ENCODE data around the gene DLG1.

The DLG1 gene

DNA sequence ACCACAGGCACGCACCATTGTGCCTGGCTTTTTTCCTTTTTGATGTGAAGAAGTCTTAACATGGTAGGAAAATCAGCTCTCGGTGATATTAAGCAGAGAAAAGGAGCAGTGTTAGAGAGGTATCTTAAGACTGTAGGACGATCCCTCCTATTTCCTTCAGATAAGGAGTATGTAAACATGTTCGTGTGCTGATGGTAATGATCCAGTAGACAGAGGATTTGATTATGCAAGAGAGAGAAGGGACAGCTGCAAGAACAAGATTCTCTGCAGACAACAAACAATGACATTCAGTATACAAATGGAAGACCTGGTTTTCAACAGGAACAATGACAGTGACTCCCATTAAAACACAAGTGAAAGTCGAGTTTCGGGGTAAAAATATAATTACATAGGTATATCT lies 173.7 kb downstream of the DLG1 start:
- Mint-ChIP-seq H3K36me3 (peaks cover 18% of the 10 kb centered on the region), H3K27ac (no peak overlapping the region), H3K9me3 (no peaks in the 10 kb centered on the region), H3K27me3 (no peaks in the 10 kb centered on the region), H3K4me3 (no peak overlapping the region), H3K4me1 (peaks cover 5% of the 10 kb centered on the region)

DNA sequence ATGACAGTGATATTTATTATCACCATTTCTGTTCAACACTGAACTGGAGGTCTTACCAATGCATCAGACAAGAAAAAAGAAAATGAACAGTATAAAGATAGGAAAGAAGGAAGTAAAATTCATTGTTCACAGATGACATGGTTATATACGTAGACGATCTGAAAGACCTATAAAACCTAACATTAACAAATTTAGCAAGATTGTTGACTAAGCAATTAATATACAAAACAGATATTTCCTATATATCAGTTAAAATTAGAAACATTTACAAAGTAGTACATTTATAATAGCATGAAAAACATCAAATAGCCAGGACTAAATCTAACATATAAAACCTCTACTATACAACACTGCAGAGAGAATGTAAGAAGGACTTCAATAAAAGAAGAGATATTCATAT lies 176.0 kb downstream of the DLG1 start:
- H3K27ac Mint-ChIP-seq = no peak overlapping the region
- no peaks in the 10 kb centered on the region for H3K9me3 Mint-ChIP-seq
- H3K36me3 Mint-ChIP-seq = peaks cover 11% of the 10 kb centered on the region
- no peaks in the 10 kb centered on the region for H3K27me3 Mint-ChIP-seq
- H3K4me3 Mint-ChIP-seq = no peak overlapping the region
- peaks cover under 1% of the 10 kb centered on the region for H3K4me1 Mint-ChIP-seq

DNA sequence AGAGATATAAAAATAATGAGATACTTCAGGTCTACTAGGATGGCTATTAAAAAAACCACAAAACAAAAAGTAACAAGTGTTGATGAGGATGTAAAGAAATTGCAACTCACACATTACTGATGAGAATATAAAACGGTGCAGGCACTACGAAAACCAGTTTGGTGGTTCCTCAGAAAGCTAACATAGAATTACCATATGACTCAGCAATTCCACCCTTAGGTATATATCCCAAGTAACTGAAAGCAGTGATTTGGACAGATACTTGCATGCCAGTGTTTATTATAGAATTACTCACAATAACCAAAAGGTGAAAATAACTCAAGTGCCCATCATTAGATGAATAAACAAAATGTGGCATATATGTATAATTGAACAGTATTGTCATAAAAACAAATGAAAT lies 181.3 kb downstream of the DLG1 start:
- Mint-ChIP-seq H3K36me3 (peaks cover 19% of the 10 kb centered on the region), H3K4me1 (peaks cover 7% of the 10 kb centered on the region), H3K27me3 (no peaks in the 10 kb centered on the region), H3K9me3 (no peaks in the 10 kb centered on the region), H3K4me3 (no peak overlapping the region), H3K27ac (no peak overlapping the region)

DNA sequence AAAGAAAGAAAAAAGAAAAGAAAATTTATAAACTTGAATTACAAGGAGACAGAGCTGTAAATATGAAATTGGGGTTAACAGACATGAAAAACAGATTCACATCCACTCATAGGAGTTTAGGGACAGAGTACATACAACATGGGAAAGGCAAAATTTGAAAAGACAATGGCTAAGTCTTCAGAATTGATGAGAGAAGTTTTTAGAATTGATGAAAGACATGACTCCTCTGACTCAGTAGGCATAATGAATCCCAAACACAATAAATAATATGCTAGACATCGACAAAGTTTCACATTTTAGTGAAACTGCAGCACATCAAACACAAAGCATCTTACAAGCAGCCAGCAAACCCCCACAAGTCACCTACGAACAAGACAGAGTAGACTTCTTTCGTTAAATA lies 184.4 kb downstream of the DLG1 start:
- no peak overlapping the region for H3K4me3 Mint-ChIP-seq
- H3K27me3 Mint-ChIP-seq = no peaks in the 10 kb centered on the region
- H3K4me1 Mint-ChIP-seq = peaks cover 7% of the 10 kb centered on the region
- H3K36me3 Mint-ChIP-seq = peaks cover 42% of the 10 kb centered on the region
- peaks cover 5% of the 10 kb centered on the region for H3K9me3 Mint-ChIP-seq
- no peak overlapping the region for H3K27ac Mint-ChIP-seq

DNA sequence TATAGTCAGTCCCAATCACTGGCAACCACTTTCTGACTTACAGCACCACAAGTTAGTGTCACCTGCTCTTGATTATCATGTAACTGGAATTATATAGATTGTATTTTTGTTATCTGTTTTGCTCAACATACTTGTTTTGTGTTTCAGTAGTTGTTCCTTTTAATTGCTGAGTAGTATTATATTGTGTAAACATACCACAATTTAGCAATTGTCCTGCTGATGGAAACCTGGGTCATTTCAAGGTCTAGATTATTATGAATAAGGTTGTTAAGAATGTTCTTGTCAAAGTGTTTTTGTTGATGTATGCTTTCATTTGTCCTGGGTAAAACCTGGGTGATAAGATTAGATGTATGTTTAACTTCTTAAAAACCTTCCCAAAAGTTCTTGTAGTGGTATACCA lies 186.7 kb downstream of the DLG1 start:
- H3K4me1 Mint-ChIP-seq = no peaks in the 10 kb centered on the region
- H3K27me3 Mint-ChIP-seq = no peaks in the 10 kb centered on the region
- peaks cover 38% of the 10 kb centered on the region for H3K36me3 Mint-ChIP-seq
- H3K4me3 Mint-ChIP-seq = no peak overlapping the region
- H3K9me3 Mint-ChIP-seq = peaks cover 5% of the 10 kb centered on the region
- no peak overlapping the region for H3K27ac Mint-ChIP-seq

DNA sequence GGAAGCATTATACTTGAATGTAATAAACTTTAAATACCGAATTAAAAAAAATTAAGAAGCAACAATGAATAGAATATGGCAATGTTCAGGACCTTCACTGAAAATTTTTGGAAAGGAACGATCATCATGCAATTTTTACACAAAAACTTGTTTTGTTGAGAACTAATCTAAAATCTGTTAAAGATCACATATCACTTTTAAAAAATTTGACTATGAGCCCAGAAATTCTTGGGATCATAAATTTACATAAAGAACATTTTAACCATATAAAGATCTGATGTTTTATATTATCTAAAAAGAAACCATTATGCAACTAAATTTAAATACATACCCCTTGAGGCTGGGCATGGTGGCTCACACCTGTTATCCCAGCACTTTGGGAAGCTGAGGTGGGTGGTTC lies 192.6 kb downstream of the DLG1 start:
- H3K9me3 Mint-ChIP-seq = peaks cover 5% of the 10 kb centered on the region
- H3K36me3 Mint-ChIP-seq = peaks cover 25% of the 10 kb centered on the region

DNA sequence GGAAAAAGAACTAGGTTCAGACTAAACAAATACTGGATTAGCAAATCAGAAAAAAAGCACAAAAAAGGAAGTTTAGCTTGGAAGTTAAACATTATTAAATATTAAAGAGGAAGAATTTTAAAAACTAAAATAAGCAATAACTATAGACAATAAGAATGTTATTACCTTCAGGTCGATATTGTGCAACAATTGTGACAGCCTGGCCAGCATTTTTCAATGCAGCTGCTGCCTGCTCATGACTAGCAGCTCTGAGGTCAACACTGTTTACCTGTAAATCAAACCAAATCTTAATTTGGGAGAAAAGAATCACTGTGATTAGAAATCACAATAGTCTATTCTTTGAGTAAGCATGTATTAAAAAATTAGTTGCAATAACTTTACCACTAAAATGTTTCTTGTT lies 193.7 kb downstream of the DLG1 start:
- Mint-ChIP-seq H3K9me3 (no peaks in the 10 kb centered on the region), H3K36me3 (peaks cover 15% of the 10 kb centered on the region), H3K4me1 (no peaks in the 10 kb centered on the region), H3K4me3 (no peak overlapping the region), H3K27ac (no peak overlapping the region), H3K27me3 (no peaks in the 10 kb centered on the region)

More for the DNA sequence above, 192.6 kb downstream of the DLG1 start:
- H3K27me3 Mint-ChIP-seq = no peaks in the 10 kb centered on the region
- H3K4me1 Mint-ChIP-seq = no peaks in the 10 kb centered on the region
- H3K27ac Mint-ChIP-seq = no peak overlapping the region
- no peak overlapping the region for H3K4me3 Mint-ChIP-seq

DNA sequence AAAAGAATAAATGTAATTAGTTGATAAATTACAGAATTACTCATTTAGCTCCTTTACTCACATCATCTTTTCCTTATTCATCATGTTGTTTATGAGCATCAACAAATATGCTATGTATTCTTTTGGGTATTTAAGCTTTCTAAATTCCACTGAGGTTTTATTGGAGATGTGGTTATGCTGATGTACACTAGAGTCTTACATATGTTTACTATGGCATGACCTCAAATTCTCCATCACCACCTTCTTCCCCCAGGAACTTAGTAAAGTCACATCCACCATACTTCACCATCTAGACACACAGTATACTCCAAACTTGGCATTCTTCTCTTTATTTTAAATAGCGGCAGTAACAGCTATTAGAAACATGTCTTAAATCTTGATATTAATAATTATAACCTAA lies 194.6 kb downstream of the DLG1 start:
- Mint-ChIP-seq H3K36me3 (peaks cover 13% of the 10 kb centered on the region), H3K9me3 (no peaks in the 10 kb centered on the region), H3K4me1 (no peaks in the 10 kb centered on the region), H3K4me3 (no peak overlapping the region), H3K27me3 (no peaks in the 10 kb centered on the region), H3K27ac (no peak overlapping the region)

DNA sequence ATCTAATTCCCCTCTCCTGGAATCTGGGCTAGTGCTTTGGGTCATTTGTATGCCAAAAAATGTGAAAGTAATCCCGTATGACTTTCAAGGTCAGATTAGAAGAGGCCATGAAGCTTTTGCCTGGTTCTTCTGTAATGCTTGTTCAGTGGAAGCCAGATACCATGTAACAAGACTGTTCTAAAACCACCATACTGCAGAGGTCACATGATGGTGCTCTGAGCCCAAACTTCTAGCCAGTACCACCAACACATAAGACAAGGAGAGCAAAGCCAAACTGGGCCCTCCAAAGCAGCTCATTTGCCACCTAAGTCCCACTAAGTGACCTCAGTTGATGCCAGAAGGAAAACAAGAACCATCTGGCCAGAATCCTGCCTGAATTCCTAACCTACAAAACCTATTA lies 204.5 kb downstream of the DLG1 start:
- H3K36me3 Mint-ChIP-seq = peaks cover 13% of the 10 kb centered on the region
- no peak overlapping the region for H3K4me3 Mint-ChIP-seq
- H3K27me3 Mint-ChIP-seq = no peaks in the 10 kb centered on the region
- no peaks in the 10 kb centered on the region for H3K9me3 Mint-ChIP-seq
- no peak overlapping the region for H3K27ac Mint-ChIP-seq
- H3K4me1 Mint-ChIP-seq = no peaks in the 10 kb centered on the region

DNA sequence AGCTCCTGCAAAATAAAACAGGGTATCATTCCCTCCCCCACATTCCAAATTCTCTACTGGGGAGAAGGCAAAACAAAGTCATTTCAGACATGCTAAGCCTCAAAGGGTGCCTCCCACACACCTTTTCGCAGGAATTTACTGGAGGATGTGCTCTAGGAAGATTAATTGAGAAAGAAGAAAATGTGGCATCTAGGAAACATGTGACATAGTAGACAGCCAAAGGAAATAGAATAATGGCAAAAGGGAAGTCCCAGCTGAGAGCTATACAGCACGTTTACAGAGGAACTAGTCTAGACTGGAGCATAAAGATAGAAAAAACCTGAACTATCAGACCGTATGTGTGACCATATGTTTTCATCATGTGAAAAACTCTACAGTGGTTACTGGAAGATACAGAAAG lies 210.0 kb downstream of the DLG1 start:
- Mint-ChIP-seq H3K27ac (no peak overlapping the region), H3K36me3 (peaks cover 16% of the 10 kb centered on the region), H3K27me3 (no peaks in the 10 kb centered on the region), H3K4me3 (no peak overlapping the region), H3K4me1 (peaks cover 6% of the 10 kb centered on the region), H3K9me3 (no peaks in the 10 kb centered on the region)

DNA sequence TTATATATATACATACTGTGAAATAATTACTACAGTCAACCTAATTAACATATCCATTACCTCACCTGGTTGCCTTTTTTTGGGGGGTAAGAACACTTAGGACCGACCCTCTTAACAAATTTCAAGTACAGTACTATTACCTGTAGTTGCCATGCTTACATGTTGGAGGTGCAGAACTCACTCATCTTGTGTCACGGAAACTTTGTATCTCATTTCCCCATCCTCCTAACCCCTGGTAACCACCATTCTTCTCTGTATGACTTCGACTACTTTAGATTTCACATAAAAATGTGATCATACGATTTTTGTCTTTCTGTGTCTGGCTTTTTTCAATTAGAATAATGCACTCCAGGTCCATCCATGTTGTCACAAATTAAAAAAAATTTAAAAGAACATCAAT lies 213.3 kb downstream of the DLG1 start:
- Mint-ChIP-seq H3K27me3 (no peaks in the 10 kb centered on the region), H3K36me3 (peaks cover 19% of the 10 kb centered on the region), H3K4me1 (peaks cover 6% of the 10 kb centered on the region), H3K27ac (no peak overlapping the region), H3K4me3 (no peak overlapping the region), H3K9me3 (no peaks in the 10 kb centered on the region)

DNA sequence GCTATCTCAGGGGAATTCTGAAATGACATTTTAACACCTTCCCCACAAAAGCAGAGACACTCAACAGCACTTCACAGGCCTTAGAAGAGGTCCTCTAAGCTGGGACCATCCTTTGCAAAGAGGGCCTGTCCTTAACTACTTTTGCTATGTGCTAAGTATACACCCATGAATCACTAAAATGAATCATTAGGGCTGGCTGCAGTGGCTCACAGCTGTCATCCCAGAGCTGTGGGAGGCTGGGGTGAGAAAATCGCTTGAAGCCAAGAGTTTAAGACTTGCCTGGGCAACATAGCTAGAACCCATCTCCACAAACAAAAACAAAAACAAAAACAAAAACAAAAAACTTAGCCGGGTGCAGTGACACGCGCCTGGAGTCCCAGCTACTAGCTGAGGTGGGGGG lies 214.9 kb downstream of the DLG1 start:
- Mint-ChIP-seq H3K4me1 (peaks cover 6% of the 10 kb centered on the region), H3K36me3 (peaks cover 14% of the 10 kb centered on the region), H3K27me3 (no peaks in the 10 kb centered on the region), H3K27ac (no peak overlapping the region), H3K4me3 (no peak overlapping the region), H3K9me3 (no peaks in the 10 kb centered on the region)

DNA sequence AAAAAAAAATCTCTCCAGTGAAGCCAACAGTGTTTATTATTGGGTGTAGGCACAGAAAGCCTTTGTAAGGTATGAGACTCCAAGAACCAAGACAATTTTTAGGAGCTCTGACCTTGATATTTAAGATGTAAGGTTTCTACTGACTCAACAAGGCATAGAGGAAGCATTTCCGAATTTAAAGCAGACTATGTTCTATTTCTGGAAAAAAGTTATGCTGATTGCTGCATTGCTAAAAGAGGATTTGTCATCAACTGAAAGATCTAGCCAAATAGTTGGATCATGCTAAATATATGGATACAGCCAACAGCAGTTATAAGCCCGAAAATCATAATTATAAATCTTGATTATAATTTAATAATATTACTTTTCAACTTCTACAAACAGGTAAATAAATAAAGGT lies 215.5 kb downstream of the DLG1 start:
- H3K4me1 Mint-ChIP-seq = peaks cover 6% of the 10 kb centered on the region
- H3K36me3 Mint-ChIP-seq = peaks cover 9% of the 10 kb centered on the region
- H3K27ac Mint-ChIP-seq = no peak overlapping the region
- H3K9me3 Mint-ChIP-seq = no peaks in the 10 kb centered on the region
- no peaks in the 10 kb centered on the region for H3K27me3 Mint-ChIP-seq
- H3K4me3 Mint-ChIP-seq = no peak overlapping the region

DNA sequence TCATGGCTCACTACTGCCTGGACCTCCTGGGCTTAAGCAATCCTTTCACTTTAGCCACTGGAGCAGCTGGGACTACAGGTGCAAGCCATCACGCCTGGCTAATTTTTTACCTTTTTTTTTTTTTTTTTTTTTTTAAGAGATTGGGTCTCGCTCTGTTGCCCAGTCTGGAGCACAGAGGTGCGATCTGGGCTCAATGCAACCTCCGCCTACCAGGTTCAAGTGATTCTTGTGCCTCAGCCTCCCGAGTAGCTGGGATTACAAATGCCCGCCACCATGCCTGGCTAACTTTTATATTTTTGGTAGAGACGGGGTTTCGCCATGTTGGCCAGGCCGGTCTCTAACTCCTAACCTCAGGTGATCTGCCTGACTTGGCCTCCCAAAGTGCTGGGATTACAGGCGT lies 218.1 kb downstream of the DLG1 start:
- H3K36me3 Mint-ChIP-seq = peaks cover 11% of the 10 kb centered on the region

DNA sequence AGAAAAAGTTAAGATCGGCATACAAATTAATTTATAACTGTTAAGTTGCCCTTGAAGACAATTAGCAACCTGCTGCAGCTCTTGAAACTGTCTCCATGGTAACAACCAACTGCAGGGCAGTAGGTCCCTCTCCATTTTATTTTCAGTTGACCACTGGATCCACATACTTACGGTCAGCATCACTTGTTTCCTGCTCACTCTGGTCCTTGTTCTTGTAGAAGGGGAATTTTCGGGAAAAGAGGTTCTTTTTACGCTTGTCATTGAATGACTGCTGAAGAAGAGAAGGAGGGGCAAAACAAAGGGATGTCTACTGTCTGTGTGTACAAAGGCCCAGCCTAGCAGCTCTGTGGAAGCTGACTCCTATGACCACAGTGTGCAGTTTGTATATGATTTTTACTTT lies 222.0 kb downstream of the DLG1 start:
- Mint-ChIP-seq H3K9me3 (no peaks in the 10 kb centered on the region), H3K27ac (no peak overlapping the region), H3K4me1 (no peaks in the 10 kb centered on the region), H3K27me3 (no peaks in the 10 kb centered on the region), H3K36me3 (peaks cover 13% of the 10 kb centered on the region), H3K4me3 (no peak overlapping the region)

More for the DNA sequence above, 218.1 kb downstream of the DLG1 start:
- H3K4me3 Mint-ChIP-seq = no peak overlapping the region
- peaks cover 6% of the 10 kb centered on the region for H3K4me1 Mint-ChIP-seq
- H3K9me3 Mint-ChIP-seq = no peaks in the 10 kb centered on the region
- H3K27ac Mint-ChIP-seq = no peak overlapping the region
- H3K27me3 Mint-ChIP-seq = no peaks in the 10 kb centered on the region

DNA sequence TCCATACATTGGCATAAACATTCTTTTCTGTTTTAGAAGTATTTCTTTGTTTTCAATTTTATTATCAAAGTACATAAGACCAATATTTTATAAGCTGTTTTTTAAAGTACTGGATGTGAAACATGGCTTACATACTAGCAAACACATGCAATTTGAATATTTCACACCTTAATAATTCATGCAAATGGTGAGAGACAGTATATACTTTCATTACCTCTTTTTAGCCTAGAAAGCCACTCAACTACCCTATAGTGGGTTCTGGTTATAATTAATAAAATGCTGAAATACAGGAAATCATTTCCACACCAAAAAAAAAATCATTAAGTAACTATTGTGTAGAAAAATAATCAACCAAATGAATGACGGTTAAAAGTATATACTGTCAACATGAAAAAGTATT lies 230.3 kb downstream of the DLG1 start:
- no peak overlapping the region for H3K4me3 Mint-ChIP-seq
- H3K9me3 Mint-ChIP-seq = no peaks in the 10 kb centered on the region
- no peaks in the 10 kb centered on the region for H3K4me1 Mint-ChIP-seq
- H3K27me3 Mint-ChIP-seq = no peaks in the 10 kb centered on the region
- no peak overlapping the region for H3K27ac Mint-ChIP-seq
- H3K36me3 Mint-ChIP-seq = peaks cover 14% of the 10 kb centered on the region

DNA sequence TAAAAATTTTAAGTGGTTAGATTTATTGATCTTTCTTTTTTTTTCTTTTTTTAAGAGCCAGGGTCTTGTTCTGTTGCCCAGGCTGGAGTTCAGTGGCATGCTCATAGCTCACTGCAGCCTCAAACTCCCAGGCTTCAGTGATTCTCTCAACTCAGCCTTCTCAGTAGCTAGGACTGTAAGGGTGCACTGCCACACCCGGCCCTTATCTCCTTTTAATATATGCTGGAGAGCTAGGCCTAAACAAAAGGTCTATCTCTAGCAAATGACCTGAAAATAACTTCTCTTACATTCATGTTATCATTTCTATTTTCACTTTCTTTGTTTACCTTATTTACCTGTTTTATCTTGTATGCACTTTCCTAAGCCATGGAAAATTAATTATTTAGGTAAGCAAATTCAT lies 233.6 kb downstream of the DLG1 start:
- Mint-ChIP-seq H3K4me3 (no peak overlapping the region), H3K27me3 (no peaks in the 10 kb centered on the region), H3K36me3 (peaks cover 18% of the 10 kb centered on the region), H3K27ac (no peak overlapping the region), H3K9me3 (no peaks in the 10 kb centered on the region), H3K4me1 (no peaks in the 10 kb centered on the region)
